HG03378 (cell line): ENCODE data around the gene ZFPL1.
A peak's percentile ranks its signal among the peaks of the same experiment; 100 is the strongest.

Experiments
- ATAC-seq: cut with Tn5 transposase; IDR thresholded peaks from one replicate; pipeline ENCODE4 v1.9.1; 2021; ENCODE audit warnings: mild to moderate bottlenecking, moderate library complexity; ENCODE audit not compliant: unreplicated experiment

Gene ZFPL1

GRCh38 chr11:65083834-65084597, at the start of gene ZFPL1, which contains the start of gene CDCA5:
ZFPL1 (plus strand) TSS chr11:65084222; CDS start chr11:65084699, 477 bp downstream.
CDCA5 (minus strand) TSS chr11:65084040; CDS start chr11:65083978, 62 bp downstream.
- ATAC-seq: peak; percentile 61

- no peak for ATAC-seq
Measured at GRCh38 chr11:65034423-65034822, 49.6 kb upstream of the ZFPL1 start.

DNA sequence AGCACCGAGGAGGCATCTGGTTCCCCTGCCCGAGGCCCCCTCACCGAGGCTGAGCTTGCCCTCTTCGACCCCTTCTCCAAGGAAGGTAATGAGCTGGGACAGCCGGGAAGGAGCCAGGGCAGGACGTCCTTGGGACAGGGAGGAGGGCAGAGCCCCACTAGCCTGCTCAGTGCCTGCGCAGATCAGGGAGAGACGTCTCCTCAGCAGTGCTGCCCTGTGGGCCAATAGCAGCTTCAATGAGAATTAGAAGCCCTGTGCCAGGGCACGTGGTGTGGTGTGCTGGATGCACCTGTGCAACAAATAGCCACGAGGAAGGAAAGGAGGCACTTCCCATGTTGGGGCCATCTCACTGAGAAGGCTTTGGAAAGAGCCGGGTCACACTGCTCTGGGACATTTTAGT, 48.4 kb upstream of the ZFPL1 start:
- ATAC-seq: no peak

GRCh38 chr11:65036931-65037330, 47.1 kb upstream of the ZFPL1 start:
- ATAC-seq: no peak

- ATAC-seq: no peak
Measured at GRCh38 chr11:65040520-65040846, 43.5 kb upstream of the ZFPL1 start.

DNA sequence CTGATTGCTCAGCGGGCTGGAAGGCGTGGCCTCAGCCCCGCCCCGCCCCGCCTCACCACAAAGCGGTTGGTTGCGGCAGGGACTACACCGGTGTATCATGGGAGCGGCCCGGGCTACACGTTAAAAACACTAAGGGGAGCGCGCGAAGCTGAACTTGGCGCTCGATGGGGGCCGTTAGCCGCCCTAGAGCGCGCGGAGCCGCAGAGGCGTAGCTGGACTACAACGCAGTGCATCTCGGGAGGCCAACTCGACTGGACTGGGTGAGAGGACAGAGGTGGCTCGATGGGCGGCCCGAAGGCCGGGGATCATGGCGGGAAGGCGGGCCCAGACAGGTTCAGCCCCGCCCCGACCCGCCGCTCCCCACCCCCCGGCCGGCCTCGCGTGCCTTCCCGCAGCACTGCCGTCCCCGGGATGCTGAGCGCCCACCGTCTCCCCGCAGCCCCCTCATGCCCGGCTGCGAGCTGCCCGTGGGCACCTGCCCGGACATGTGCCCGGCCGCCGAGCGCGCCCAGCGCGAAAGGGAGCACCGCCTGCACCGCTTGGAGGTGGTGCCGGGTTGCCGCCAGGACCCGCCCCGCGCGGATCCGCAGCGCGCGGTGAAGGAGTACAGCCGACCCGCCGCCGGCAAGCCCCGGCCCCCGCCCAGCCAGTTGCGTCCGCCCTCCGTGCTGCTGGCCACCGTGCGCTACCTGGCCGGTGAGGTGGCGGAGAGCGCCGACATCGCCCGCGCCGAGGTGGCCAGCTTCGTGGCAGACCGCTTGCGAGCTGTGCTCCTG, 43.0 kb upstream of the ZFPL1 start, which contains the start of gene SAC3D1:
Gene SAC3D1 (plus strand): TSS at position 364 of the 776 bp plus-strand sequence. CDS start 83 bp downstream, at position 447.
- peak; percentile 75 for ATAC-seq

- ATAC-seq: no peak
Measured at GRCh38 chr11:65042891-65043290, 41.1 kb upstream of the ZFPL1 start.

DNA sequence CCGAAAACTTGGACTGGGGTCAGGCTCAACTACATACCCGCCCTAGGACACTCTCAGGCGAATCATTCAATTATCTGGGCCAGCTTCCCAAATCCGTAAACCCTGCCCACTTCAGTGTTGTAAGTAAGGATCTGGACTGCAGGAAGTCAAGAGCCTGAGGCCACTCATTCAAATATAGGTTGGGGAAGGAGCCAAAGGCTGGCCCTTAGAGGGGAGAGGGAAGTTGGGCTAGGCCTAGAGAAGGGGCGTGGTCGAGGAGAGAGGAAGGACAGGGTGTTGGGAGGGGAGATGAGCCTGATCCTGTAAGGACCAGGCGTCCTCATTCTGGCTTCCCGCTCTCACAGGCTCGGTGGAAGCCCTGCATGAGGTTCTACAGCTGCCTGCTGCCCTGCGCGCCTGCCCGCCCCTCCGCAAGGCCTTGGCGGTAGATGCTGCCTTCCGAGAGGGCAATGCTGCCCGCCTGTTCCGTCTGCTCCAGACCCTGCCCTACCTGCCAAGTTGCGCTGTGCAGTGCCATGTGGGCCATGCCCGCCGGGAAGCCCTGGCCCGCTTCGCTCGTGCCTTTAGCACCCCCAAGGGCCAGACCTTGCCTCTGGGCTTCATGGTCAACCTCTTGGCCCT, 40.0 kb upstream of the ZFPL1 start:
- ATAC-seq: no peak

GRCh38 chr11:65045061-65045460, 39.0 kb upstream of the ZFPL1 start:
- no peak for ATAC-seq

DNA sequence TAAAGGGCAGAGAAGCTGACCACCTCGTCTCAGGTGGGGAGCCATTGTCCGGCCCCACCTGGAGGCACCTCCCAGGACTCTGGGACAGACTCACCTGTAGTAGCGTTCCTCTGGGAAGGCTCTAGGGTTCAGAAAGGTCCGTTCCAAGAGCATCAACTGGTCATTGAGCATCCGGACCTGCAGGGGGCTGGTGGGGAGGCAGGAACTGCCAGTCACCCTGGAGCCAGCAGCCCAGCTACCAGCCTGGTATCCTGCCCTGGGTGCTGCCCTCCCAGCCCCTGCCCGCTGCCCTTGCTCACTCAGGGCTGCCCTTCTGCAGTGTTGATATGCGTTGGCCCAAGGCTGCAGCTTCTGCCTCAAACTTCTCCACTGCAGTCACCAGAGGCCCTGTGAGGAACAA, 38.3 kb upstream of the ZFPL1 start:
- no peak for ATAC-seq

DNA sequence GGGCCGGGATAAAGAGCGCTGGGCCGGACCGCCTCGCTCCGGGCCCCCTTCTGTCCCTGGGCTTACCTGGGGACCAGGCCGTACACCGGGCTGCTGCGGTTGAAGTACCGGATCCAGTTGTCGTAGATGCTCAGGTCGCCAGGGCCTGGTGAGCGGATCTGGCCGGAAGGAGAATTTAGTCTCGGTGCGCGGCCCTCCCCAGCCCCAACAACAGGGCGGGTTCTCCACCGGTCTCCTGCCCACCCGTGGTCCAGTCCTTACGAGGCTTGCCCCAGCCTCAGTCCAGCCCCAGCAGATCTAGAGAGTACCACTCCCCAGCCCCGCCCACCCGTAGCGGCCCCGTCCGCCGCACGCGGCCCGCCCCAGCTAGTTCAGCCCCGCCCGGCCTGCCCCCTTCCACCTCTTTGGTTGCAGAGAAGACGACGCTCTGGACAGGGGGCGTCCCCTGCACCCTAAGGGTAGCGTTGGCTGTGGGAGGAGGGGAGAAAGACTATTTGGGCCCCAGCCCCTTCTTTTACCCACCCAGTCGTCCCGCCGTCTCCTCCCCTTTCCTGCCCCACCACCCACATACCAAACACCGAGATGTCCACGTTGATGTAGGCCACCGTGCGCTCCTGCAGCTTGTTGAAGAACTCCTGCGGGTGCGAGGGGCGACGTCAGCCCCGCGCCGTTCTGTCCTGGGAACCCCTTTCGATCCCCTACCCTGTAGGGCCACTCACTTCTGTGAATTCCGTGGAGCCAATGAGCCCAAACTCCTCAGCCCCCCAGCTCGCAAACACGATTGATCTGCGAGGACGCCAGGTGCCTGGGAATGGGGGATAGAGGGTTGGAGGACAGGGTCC, 36.2 kb upstream of the ZFPL1 start:
- ATAC-seq: no peak

- no peak for ATAC-seq
Measured at GRCh38 chr11:65051398-65051858, 32.6 kb upstream of the ZFPL1 start.

- no peak for ATAC-seq
Measured at GRCh38 chr11:65053827-65054508, 30.1 kb upstream of the ZFPL1 start.

- ATAC-seq: no peak
Measured at GRCh38 chr11:65055538-65055937, 28.5 kb upstream of the ZFPL1 start.

DNA sequence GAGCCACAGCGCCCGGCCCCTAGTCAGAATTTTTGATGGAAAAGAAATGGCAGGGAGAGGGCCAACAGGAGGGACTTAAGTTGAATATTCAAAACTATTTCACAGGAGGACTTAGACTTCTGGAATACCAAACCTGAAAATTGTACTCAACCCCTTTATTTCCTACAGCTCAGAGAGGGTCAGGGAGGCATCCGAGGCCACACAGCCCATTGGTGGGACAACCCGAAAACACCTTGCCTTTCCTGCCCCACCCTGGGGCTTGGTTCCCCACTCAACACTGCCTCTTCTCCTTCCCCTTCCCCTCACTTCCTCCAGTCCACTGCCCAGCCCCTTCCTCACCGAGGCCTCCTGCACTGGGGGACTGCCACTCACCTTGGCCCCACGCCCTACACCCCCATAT, 27.0 kb upstream of the ZFPL1 start:
- no peak for ATAC-seq

GRCh38 chr11:65057526-65057925, 26.5 kb upstream of the ZFPL1 start:
- no peak for ATAC-seq

DNA sequence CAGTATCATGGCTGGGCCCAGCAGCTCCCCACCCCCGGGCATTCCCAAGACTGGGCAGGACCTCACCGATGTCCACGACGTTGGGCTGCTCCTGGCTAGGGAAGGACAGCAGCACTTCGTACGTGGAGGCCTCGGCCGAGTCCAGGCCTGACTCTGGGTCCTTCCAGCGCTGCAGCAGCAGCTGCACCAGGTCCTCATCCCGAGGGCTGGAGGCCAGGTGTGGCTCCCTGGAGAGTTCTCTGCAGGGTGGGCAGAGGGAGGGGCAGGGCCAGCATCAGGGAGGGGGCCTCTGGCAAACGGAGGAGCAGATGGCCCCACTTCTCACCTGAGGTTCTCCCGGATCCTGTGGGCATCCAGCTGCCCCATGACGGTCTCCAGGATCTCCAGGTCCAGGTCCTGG, 26.0 kb upstream of the ZFPL1 start:
- no peak for ATAC-seq

- no peak for ATAC-seq
Measured at GRCh38 chr11:65058419-65059054, 25.5 kb upstream of the ZFPL1 start, which contains the start of gene NAALADL1. NAALADL1 (minus strand) TSS chr11:65058553; CDS start chr11:65058521, 32 bp downstream.

GRCh38 chr11:65059523-65059922, 24.5 kb upstream of the ZFPL1 start:
- no peak for ATAC-seq
